ENCODE results near the gene HOXD9. TPM values are rescaled to one million over a fixed set of nuclear protein-coding genes. Genes with fewer than 3 reads are reported as not detected.

HOXD9 gene
- total RNA-seq, 1 experiment from 2014 or later: not detected

DNA sequence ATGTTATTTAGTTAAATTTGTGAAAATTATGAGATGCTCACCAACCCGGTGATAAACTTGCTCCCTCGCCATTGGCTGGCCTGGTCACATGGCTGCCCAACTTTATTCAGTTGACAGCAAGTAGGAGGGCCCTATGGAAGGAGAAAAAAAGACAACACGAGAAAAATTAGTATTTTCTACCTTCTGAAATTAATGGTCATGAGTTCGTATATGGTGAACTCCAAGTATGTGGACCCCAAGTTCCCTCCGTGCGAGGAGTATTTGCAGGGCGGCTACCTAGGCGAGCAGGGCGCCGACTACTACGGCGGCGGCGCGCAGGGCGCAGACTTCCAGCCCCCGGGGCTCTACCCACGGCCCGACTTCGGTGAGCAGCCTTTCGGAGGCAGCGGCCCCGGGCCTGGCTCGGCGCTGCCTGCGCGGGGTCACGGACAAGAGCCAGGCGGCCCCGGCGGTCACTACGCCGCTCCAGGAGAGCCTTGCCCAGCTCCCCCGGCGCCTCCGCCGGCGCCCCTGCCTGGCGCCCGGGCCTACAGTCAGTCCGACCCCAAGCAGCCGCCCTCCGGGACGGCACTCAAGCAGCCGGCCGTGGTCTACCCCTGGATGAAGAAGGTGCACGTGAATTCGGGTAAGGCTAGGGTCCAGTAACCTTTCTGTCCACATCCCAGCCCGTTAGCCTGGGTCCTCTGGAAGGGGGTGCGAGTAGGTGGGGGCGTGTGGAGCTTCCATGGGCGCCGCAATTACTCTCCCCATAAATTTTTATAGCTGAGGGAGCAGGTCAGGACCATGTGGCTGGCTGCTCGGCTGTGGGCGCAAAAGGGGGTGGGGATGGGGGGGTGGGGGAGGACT, 29.1 kb downstream of the HOXD9 start, which contains the start of gene HOXD4:
Gene HOXD4 (plus strand): TSS at position 109 of the 846 bp plus-strand sequence. CDS start 84 bp downstream, at position 193.
- Histone ChIP-seq H3K4me2 (ENCODE audit: insufficient read depth, insufficient read length, low read length) (no peak within 1 kb of the TSS), H3K18ac (ENCODE audit: insufficient read length, low read depth, low read length) (no peak within 1 kb of the TSS), H2BK20ac (ENCODE audit: low read depth, low read length, poor library complexity, severe bottlenecking) (no peak within 1 kb of the TSS), H4K8ac (replicated peaks; ENCODE audit: insufficient read length, low read depth, low read length) (no peak within 1 kb of the TSS), H3K56ac (ENCODE audit: insufficient read length, low read depth, low read length) (no peak within 1 kb of the TSS), H3K23me2 (ENCODE audit: insufficient read length, low read depth, low read length, poor library complexity, severe bottlenecking) (no peaks in the 10 kb centered on the region), H3K4ac (ENCODE audit: low read depth, low read length) (no peak within 1 kb of the TSS), H4K5ac (ENCODE audit: insufficient read length, low read depth, low read length) (no peak within 1 kb of the TSS), H4K20me1 (ENCODE audit: control insufficient read depth, insufficient read depth, insufficient read length) (no peaks in the 10 kb centered on the region), H3K9me3 (ENCODE audit: control insufficient read depth, low read depth, low read length) (no peaks in the 10 kb centered on the region), H3K79me2 (ENCODE audit: insufficient read depth, low read length) (no peaks in the 10 kb centered on the region), H2BK120ac (ENCODE audit: low read depth, low read length, poor library complexity, severe bottlenecking) (no peak within 1 kb of the TSS), H2BK5ac (ENCODE audit: insufficient read length, low read length) (no peak within 1 kb of the TSS), H3K9ac (ENCODE audit: extremely low read depth, insufficient read length, low read length) (no peak within 1 kb of the TSS), H2BK12ac (ENCODE audit: insufficient read length, low read depth, low read length) (no peak within 1 kb of the TSS), H3K4me1 (ENCODE audit: insufficient read depth, low read length) (no peaks in the 10 kb centered on the region; the same call in 1 of the 2 replicates), H4K91ac (ENCODE audit: insufficient read length, low read depth, low read length) (no peak within 1 kb of the TSS), H3K79me1 (ENCODE audit: insufficient read depth, low read depth, low read length, poor library complexity, severe bottlenecking) (no peaks in the 10 kb centered on the region), H2AK5ac (ENCODE audit: insufficient read length, low read length) (no peak within 1 kb of the TSS), H3K27me3 (ENCODE audit: insufficient read depth, low read length) (peaks cover 100% of the 10 kb centered on the region), H3K23ac (ENCODE audit: insufficient read length, low read depth, low read length) (no peak within 1 kb of the TSS), H3K27ac (ENCODE audit: insufficient read length, low read depth, low read length) (no peak within 1 kb of the TSS), H3T11ph (ENCODE audit: low read length) (no peak within 1 kb of the TSS), H3K14ac (ENCODE audit: insufficient read depth, low read length) (no peak within 1 kb of the TSS), H2BK15ac (ENCODE audit: low read depth, low read length) (no peak within 1 kb of the TSS), H2AFZ (ENCODE audit: low read length) (no peak within 1 kb of the TSS)
- Mint-ChIP-seq H3K4me1 (peaks cover 2 to 30% of the 10 kb centered on the region in 2 experiments; a peak in 3 of 4 replicates), H3K36me3 (ENCODE audit: insufficient read depth in 1 of 3, low read depth in 3 of 3) (no peaks in the 10 kb centered on the region; a peak in 1 of 7 replicates), H3K9me3 (peaks cover 5 to 6% of the 10 kb centered on the region in 2 experiments; a peak in 2 of 5 replicates), H3K27ac (no peak within 1 kb of the TSS), H3K27me3 (ENCODE audit: low read depth) (peaks cover 100% of the 10 kb centered on the region), H3K4me3 (peak within 1 kb of the TSS; percentile 23 to 66; a peak in 1 of 5 replicates)
- TF ChIP-seq, protein P1, sequence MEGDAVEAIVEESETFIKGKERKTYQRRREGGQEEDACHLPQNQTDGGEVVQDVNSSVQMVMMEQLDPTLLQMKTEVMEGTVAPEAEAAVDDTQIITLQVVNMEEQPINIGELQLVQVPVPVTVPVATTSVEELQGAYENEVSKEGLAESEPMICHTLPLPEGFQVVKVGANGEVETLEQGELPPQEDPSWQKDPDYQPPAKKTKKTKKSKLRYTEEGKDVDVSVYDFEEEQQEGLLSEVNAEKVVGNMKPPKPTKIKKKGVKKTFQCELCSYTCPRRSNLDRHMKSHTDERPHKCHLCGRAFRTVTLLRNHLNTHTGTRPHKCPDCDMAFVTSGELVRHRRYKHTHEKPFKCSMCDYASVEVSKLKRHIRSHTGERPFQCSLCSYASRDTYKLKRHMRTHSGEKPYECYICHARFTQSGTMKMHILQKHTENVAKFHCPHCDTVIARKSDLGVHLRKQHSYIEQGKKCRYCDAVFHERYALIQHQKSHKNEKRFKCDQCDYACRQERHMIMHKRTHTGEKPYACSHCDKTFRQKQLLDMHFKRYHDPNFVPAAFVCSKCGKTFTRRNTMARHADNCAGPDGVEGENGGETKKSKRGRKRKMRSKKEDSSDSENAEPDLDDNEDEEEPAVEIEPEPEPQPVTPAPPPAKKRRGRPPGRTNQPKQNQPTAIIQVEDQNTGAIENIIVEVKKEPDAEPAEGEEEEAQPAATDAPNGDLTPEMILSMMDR (conservative IDR thresholded peaks at IDR 0.05): no peak
- no peak for DNase-seq
- no CpG with 5 or more reads among the region's 55 CpGs for WGBS (ENCODE audit: extremely low coverage, insufficient read length, low lambda C conversion rate)

All from H9 (cell line).